ENCODE measurements around the gene ERC2.
A peak's percentile ranks its signal among the peaks of the same experiment; 100 is the strongest.

The ERC2 gene

GRCh38 chr3:55718521-55718921, 749.7 kb downstream of the ERC2 start:
- no peaks in the 10 kb centered on the region for H3K36me3 ChIP-seq (ENCODE audit: control insufficient read depth, insufficient read depth, low read length, severe bottlenecking)
- no peak overlapping the region for H3K9ac ChIP-seq (ENCODE audit: low read length)
- H3K27me3 ChIP-seq (replicated peaks; ENCODE audit: control insufficient read depth, insufficient read depth, low read length): peaks cover 21% of the 10 kb centered on the region
- no peak overlapping the region for H3K4me3 ChIP-seq (ENCODE audit: low read length)
- DNase-seq (ENCODE audit: low read depth): peak; percentile 51
- no peaks in the 10 kb centered on the region for H3K9me3 ChIP-seq (ENCODE audit: control insufficient read depth, low read length)
- H3K4me1 ChIP-seq (ENCODE audit: control insufficient read depth, insufficient read depth, low read length): peaks cover 12% of the 10 kb centered on the region

GRCh38 chr3:55718074-55718473, 750.2 kb downstream of the ERC2 start:
- no peak for DNase-seq (ENCODE audit: low read depth)
- no peaks in the 10 kb centered on the region for H3K36me3 ChIP-seq (ENCODE audit: control insufficient read depth, insufficient read depth, low read length, severe bottlenecking)
- H3K4me1 ChIP-seq (ENCODE audit: control insufficient read depth, insufficient read depth, low read length): peaks cover 12% of the 10 kb centered on the region
- H3K4me3 ChIP-seq (ENCODE audit: low read length): no peak overlapping the region
- no peaks in the 10 kb centered on the region for H3K9me3 ChIP-seq (ENCODE audit: control insufficient read depth, low read length)
- peaks cover 21% of the 10 kb centered on the region for H3K27me3 ChIP-seq (replicated peaks; ENCODE audit: control insufficient read depth, insufficient read depth, low read length)
- no peak overlapping the region for H3K9ac ChIP-seq (ENCODE audit: low read length)

- Histone ChIP-seq H3K4me1 (ENCODE audit: control insufficient read depth, insufficient read depth, low read length) (peaks cover 12% of the 10 kb centered on the region), H3K9me3 (ENCODE audit: control insufficient read depth, low read length) (no peaks in the 10 kb centered on the region), H3K4me3 (ENCODE audit: low read length) (no peak overlapping the region)
Measured at GRCh38 chr3:55717481-55717880, 750.8 kb downstream of the ERC2 start.

GRCh38 chr3:55716611-55717225, 751.5 kb downstream of the ERC2 start:
- no peaks in the 10 kb centered on the region for H3K36me3 ChIP-seq (ENCODE audit: control insufficient read depth, insufficient read depth, low read length, severe bottlenecking)
- H3K9ac ChIP-seq (ENCODE audit: low read length): no peak overlapping the region
- H3K27me3 ChIP-seq (replicated peaks; ENCODE audit: control insufficient read depth, insufficient read depth, low read length): peaks cover 21% of the 10 kb centered on the region
- H3K9me3 ChIP-seq (ENCODE audit: control insufficient read depth, low read length): no peaks in the 10 kb centered on the region
- DNase-seq (ENCODE audit: low read depth): no peak
- H3K4me3 ChIP-seq (ENCODE audit: low read length): no peak overlapping the region
- peaks cover 12% of the 10 kb centered on the region for H3K4me1 ChIP-seq (ENCODE audit: control insufficient read depth, insufficient read depth, low read length)

More at GRCh38 chr3:55717481-55717880, 750.8 kb downstream of the ERC2 start:
- H3K27me3 ChIP-seq (replicated peaks; ENCODE audit: control insufficient read depth, insufficient read depth, low read length): peaks cover 21% of the 10 kb centered on the region
- no peak for DNase-seq (ENCODE audit: low read depth)
- H3K36me3 ChIP-seq (ENCODE audit: control insufficient read depth, insufficient read depth, low read length, severe bottlenecking): no peaks in the 10 kb centered on the region
- H3K9ac ChIP-seq (ENCODE audit: low read length): no peak overlapping the region

GRCh38 chr3:55716044-55716443, 752.2 kb downstream of the ERC2 start:
- H3K27me3 ChIP-seq (replicated peaks; ENCODE audit: control insufficient read depth, insufficient read depth, low read length): peaks cover 21% of the 10 kb centered on the region
- DNase-seq (ENCODE audit: low read depth): no peak

GRCh38 chr3:55714057-55714456, 754.2 kb downstream of the ERC2 start:
- Histone ChIP-seq H3K4me1 (ENCODE audit: control insufficient read depth, insufficient read depth, low read length) (peaks cover 7% of the 10 kb centered on the region), H3K36me3 (ENCODE audit: control insufficient read depth, insufficient read depth, low read length, severe bottlenecking) (no peaks in the 10 kb centered on the region), H3K27me3 (replicated peaks; ENCODE audit: control insufficient read depth, insufficient read depth, low read length) (peaks cover 15% of the 10 kb centered on the region), H3K9ac (ENCODE audit: low read length) (no peak overlapping the region), H3K9me3 (ENCODE audit: control insufficient read depth, low read length) (no peaks in the 10 kb centered on the region), H3K4me3 (ENCODE audit: low read length) (no peak overlapping the region)
- no peak for DNase-seq (ENCODE audit: low read depth)

More at GRCh38 chr3:55716044-55716443, 752.2 kb downstream of the ERC2 start:
- H3K9ac ChIP-seq (ENCODE audit: low read length): no peak overlapping the region
- no peak overlapping the region for H3K4me3 ChIP-seq (ENCODE audit: low read length)
- H3K9me3 ChIP-seq (ENCODE audit: control insufficient read depth, low read length): no peaks in the 10 kb centered on the region
- no peaks in the 10 kb centered on the region for H3K36me3 ChIP-seq (ENCODE audit: control insufficient read depth, insufficient read depth, low read length, severe bottlenecking)
- peaks cover 12% of the 10 kb centered on the region for H3K4me1 ChIP-seq (ENCODE audit: control insufficient read depth, insufficient read depth, low read length)

GRCh38 chr3:55711646-55712045, 756.6 kb downstream of the ERC2 start:
- Histone ChIP-seq H3K9ac (ENCODE audit: low read length) (no peak overlapping the region), H3K4me3 (ENCODE audit: low read length) (no peak overlapping the region), H3K4me1 (ENCODE audit: control insufficient read depth, insufficient read depth, low read length) (no peaks in the 10 kb centered on the region), H3K27me3 (replicated peaks; ENCODE audit: control insufficient read depth, insufficient read depth, low read length) (peaks cover 27% of the 10 kb centered on the region), H3K36me3 (ENCODE audit: control insufficient read depth, insufficient read depth, low read length, severe bottlenecking) (no peaks in the 10 kb centered on the region), H3K9me3 (ENCODE audit: control insufficient read depth, low read length) (no peaks in the 10 kb centered on the region)
- DNase-seq (ENCODE audit: low read depth): no peak

- no peaks in the 10 kb centered on the region for H3K4me1 ChIP-seq (ENCODE audit: control insufficient read depth, insufficient read depth, low read length)
- no peak overlapping the region for H3K4me3 ChIP-seq (ENCODE audit: low read length)
- H3K36me3 ChIP-seq (ENCODE audit: control insufficient read depth, insufficient read depth, low read length, severe bottlenecking): no peaks in the 10 kb centered on the region
- no peaks in the 10 kb centered on the region for H3K9me3 ChIP-seq (ENCODE audit: control insufficient read depth, low read length)
- DNase-seq (ENCODE audit: low read depth): no peak
- peaks cover 21% of the 10 kb centered on the region for H3K27me3 ChIP-seq (replicated peaks; ENCODE audit: control insufficient read depth, insufficient read depth, low read length)
- no peak overlapping the region for H3K9ac ChIP-seq (ENCODE audit: low read length)
Measured at GRCh38 chr3:55709411-55710012, 758.8 kb downstream of the ERC2 start.

GRCh38 chr3:55708921-55709320, 759.3 kb downstream of the ERC2 start:
- Histone ChIP-seq H3K4me1 (ENCODE audit: control insufficient read depth, insufficient read depth, low read length) (no peaks in the 10 kb centered on the region), H3K36me3 (ENCODE audit: control insufficient read depth, insufficient read depth, low read length, severe bottlenecking) (no peaks in the 10 kb centered on the region), H3K27me3 (replicated peaks; ENCODE audit: control insufficient read depth, insufficient read depth, low read length) (peaks cover 21% of the 10 kb centered on the region), H3K9ac (ENCODE audit: low read length) (no peak overlapping the region), H3K4me3 (ENCODE audit: low read length) (no peak overlapping the region), H3K9me3 (ENCODE audit: control insufficient read depth, low read length) (no peaks in the 10 kb centered on the region)
- DNase-seq (ENCODE audit: low read depth): no peak

- H3K27me3 ChIP-seq (replicated peaks; ENCODE audit: control insufficient read depth, insufficient read depth, low read length): peaks cover 23% of the 10 kb centered on the region
- H3K4me1 ChIP-seq (ENCODE audit: control insufficient read depth, insufficient read depth, low read length): no peaks in the 10 kb centered on the region
- no peak for DNase-seq (ENCODE audit: low read depth)
- no peaks in the 10 kb centered on the region for H3K9me3 ChIP-seq (ENCODE audit: control insufficient read depth, low read length)
- H3K36me3 ChIP-seq (ENCODE audit: control insufficient read depth, insufficient read depth, low read length, severe bottlenecking): no peaks in the 10 kb centered on the region
- no peak overlapping the region for H3K4me3 ChIP-seq (ENCODE audit: low read length)
- no peak overlapping the region for H3K9ac ChIP-seq (ENCODE audit: low read length)
Measured at GRCh38 chr3:55708242-55708641, 760.0 kb downstream of the ERC2 start.

GRCh38 chr3:55704521-55704920, 763.7 kb downstream of the ERC2 start:
- no peaks in the 10 kb centered on the region for H3K9me3 ChIP-seq (ENCODE audit: control insufficient read depth, low read length)
- DNase-seq (ENCODE audit: low read depth): peak; percentile 86
- H3K9ac ChIP-seq (ENCODE audit: low read length): no peak overlapping the region
- no peaks in the 10 kb centered on the region for H3K4me1 ChIP-seq (ENCODE audit: control insufficient read depth, insufficient read depth, low read length)
- H3K4me3 ChIP-seq (ENCODE audit: low read length): no peak overlapping the region
- H3K36me3 ChIP-seq (ENCODE audit: control insufficient read depth, insufficient read depth, low read length, severe bottlenecking): no peaks in the 10 kb centered on the region
- peaks cover 30% of the 10 kb centered on the region for H3K27me3 ChIP-seq (replicated peaks; ENCODE audit: control insufficient read depth, insufficient read depth, low read length)

- no peak overlapping the region for H3K4me3 ChIP-seq (ENCODE audit: low read length)
- DNase-seq (ENCODE audit: low read depth): no peak
- no peak overlapping the region for H3K9ac ChIP-seq (ENCODE audit: low read length)
- H3K9me3 ChIP-seq (ENCODE audit: control insufficient read depth, low read length): no peaks in the 10 kb centered on the region
- H3K4me1 ChIP-seq (ENCODE audit: control insufficient read depth, insufficient read depth, low read length): no peaks in the 10 kb centered on the region
- H3K27me3 ChIP-seq (replicated peaks; ENCODE audit: control insufficient read depth, insufficient read depth, low read length): peaks cover 39% of the 10 kb centered on the region
- H3K36me3 ChIP-seq (ENCODE audit: control insufficient read depth, insufficient read depth, low read length, severe bottlenecking): no peaks in the 10 kb centered on the region
Measured at GRCh38 chr3:55702822-55703221, 765.4 kb downstream of the ERC2 start.

All from adipocyte (in vitro differentiated cells).